GM12878 (cell line): ENCODE results near the gene B4GALT4.
"Not testable (repeated sequence)": the region's sequence is repeated elsewhere in the genome, so short reads cannot be mapped to it uniquely, and the experiment has no call there.

ENCODE experiments used
- TF ChIP-seq, protein P1 (sequence below), 3 experiments: IDR thresholded peaks in 2 of 3; conservative IDR thresholded peaks in 1 of 3; 2 replicates each; pipeline ENCODE4 v1.5.1; 2011; ENCODE audit warnings: low read depth in 3 of 3, low read length in 3 of 3, mild to moderate bottlenecking in 3 of 3, control low read depth in 2 of 3, moderate library complexity in 2 of 3, inconsistent platforms in 1 of 3, mixed read lengths in 1 of 3; ENCODE audit not compliant: control insufficient read depth in 2 of 3, insufficient read depth in 1 of 3; ENCODE audit errors: extremely low read depth in 1 of 3
- TF ChIP-seq, protein P2 (sequence below): IDR thresholded peaks from 2 replicates; pipeline ENCODE4 v1.6.1; 2012; ENCODE audit warnings: low read depth, low read length, improper control_type of control experiment

DNA sequence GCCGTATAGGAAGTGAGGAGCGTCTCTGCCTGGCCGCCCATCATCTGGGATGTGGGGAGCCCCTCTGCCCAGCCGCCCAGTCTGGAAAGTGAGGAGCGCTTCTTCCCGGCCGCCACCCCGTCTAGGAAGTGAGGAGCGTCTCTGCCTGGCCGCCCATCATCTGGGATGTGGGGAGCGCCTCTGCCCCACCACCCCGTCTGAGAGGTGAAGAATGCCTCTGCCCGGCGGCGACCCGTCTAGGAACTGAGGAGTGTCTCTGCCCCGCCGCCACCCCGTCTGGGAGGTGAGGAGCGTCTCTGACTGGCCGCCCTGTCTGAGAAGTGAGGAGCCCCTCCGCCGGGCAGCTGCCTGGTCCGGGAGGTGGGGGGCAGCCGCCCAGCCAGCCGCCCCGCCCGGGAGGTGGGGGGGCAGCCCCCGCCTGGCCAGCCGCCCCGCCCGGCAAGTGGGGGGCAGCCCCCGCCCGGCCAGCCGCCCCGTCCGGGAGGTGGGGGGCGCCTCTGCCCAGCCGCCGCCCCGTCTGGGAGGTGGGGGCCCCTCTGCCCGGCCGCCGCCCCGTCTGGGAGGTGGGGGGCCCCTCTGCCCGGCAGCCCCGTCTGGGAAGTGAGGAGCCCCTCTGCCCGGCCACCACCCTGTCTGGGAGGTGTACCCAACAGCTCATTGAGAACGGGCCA is 1.8 kb upstream of the B4GALT4 start:
- TF ChIP-seq, protein P1, sequence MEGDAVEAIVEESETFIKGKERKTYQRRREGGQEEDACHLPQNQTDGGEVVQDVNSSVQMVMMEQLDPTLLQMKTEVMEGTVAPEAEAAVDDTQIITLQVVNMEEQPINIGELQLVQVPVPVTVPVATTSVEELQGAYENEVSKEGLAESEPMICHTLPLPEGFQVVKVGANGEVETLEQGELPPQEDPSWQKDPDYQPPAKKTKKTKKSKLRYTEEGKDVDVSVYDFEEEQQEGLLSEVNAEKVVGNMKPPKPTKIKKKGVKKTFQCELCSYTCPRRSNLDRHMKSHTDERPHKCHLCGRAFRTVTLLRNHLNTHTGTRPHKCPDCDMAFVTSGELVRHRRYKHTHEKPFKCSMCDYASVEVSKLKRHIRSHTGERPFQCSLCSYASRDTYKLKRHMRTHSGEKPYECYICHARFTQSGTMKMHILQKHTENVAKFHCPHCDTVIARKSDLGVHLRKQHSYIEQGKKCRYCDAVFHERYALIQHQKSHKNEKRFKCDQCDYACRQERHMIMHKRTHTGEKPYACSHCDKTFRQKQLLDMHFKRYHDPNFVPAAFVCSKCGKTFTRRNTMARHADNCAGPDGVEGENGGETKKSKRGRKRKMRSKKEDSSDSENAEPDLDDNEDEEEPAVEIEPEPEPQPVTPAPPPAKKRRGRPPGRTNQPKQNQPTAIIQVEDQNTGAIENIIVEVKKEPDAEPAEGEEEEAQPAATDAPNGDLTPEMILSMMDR (IDR thresholded peaks at IDR 0.05 in 2 of 3, conservative IDR thresholded peaks at IDR 0.05 in 1 of 3; ENCODE audit: control insufficient read depth in 2 of 3, extremely low read depth in 1 of 3, insufficient read depth in 1 of 3, low read depth in 3 of 3, low read length in 3 of 3): not testable (repeated sequence)
- TF ChIP-seq, protein P2, sequence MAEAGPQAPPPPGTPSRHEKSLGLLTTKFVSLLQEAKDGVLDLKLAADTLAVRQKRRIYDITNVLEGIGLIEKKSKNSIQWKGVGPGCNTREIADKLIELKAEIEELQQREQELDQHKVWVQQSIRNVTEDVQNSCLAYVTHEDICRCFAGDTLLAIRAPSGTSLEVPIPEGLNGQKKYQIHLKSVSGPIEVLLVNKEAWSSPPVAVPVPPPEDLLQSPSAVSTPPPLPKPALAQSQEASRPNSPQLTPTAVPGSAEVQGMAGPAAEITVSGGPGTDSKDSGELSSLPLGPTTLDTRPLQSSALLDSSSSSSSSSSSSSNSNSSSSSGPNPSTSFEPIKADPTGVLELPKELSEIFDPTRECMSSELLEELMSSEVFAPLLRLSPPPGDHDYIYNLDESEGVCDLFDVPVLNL: not testable (repeated sequence)
